ENCODE data around the gene SMPD3. TPM values are rescaled to one million over a fixed set of nuclear protein-coding genes. Genes with fewer than 3 reads are reported as not detected.

Gene SMPD3
- total and polyA plus RNA-seq, 10 donors: 0.66 to 6.5 (median 1.9) TPM

- Histone ChIP-seq H3K36me3 (no peaks in the 10 kb centered on the region), H3K4me1 (peaks cover 0 to 2% (median 0%) of the 10 kb centered on the region in 6 donors), H3K9me3 (no peaks in the 10 kb centered on the region), H3K4me3 (no peak overlapping the region), H3K27me3 (replicated peaks in 1 of 7) (no peaks in the 10 kb centered on the region), H3K27ac (no peak overlapping the region)
- DNase-seq: no peak
- intact Hi-C loops (cut with DNase I; ENCODE audit: low total_unique reads): no loop called here
- WGBS, 5 donors: 49 to 75% (median 70%) methylated on average over 4 of the region's 4 CpGs
- no peak for TF ChIP-seq POLR2AphosphoS5 (IDR thresholded peaks at IDR 0.05)
- no peak for TF ChIP-seq POLR2A (IDR thresholded peaks at IDR 0.05)
- TF ChIP-seq CTCF (IDR thresholded peaks at IDR 0.05 in 8 of 11, conservative IDR thresholded peaks at IDR 0.05 in 3 of 11): no peak
These were observed 38.3 kb upstream of the SMPD3 start for GRCh38 chr16:68486502-68487202.

GRCh38 chr16:68481636-68482035, 33.3 kb upstream of the SMPD3 start:
- Histone ChIP-seq H3K27me3 (replicated peaks in 1 of 7) (no peaks in the 10 kb centered on the region), H3K9me3 (no peaks in the 10 kb centered on the region), H3K4me1 (peaks cover 0 to 26% (median 3%) of the 10 kb centered on the region in 6 donors), H3K4me3 (no peak overlapping the region), H3K36me3 (no peaks in the 10 kb centered on the region), H3K27ac (no peak overlapping the region)
- DNase-seq: no peak
- TF ChIP-seq POLR2A (IDR thresholded peaks at IDR 0.05) (no peak), CTCF (IDR thresholded peaks at IDR 0.05 in 8 of 11, conservative IDR thresholded peaks at IDR 0.05 in 3 of 11) (no peak), POLR2AphosphoS5 (IDR thresholded peaks at IDR 0.05) (no peak)
- 61 to 86% (median 70%) methylated on average over 5 of the region's 5 CpGs for WGBS, 5 donors
- intact Hi-C loops (cut with DNase I; ENCODE audit: low total_unique reads): no loop called here

GRCh38 chr16:68480084-68480995, 32.0 kb upstream of the SMPD3 start:
- intact Hi-C loops (cut with DNase I; ENCODE audit: low total_unique reads): no loop called here

More at GRCh38 chr16:68480084-68480995, 32.0 kb upstream of the SMPD3 start:
- Histone ChIP-seq H3K4me3 (no peak overlapping the region), H3K9me3 (no peaks in the 10 kb centered on the region), H3K4me1 (peaks cover 0 to 26% (median 3%) of the 10 kb centered on the region in 6 donors), H3K27ac (no peak overlapping the region), H3K27me3 (replicated peaks in 1 of 7) (no peaks in the 10 kb centered on the region), H3K36me3 (no peaks in the 10 kb centered on the region)
- peak; percentile 1 for DNase-seq
- TF ChIP-seq POLR2A (IDR thresholded peaks at IDR 0.05) (no peak), CTCF (IDR thresholded peaks at IDR 0.05 in 8 of 11, conservative IDR thresholded peaks at IDR 0.05 in 3 of 11) (no peak), POLR2AphosphoS5 (IDR thresholded peaks at IDR 0.05) (no peak)
- WGBS, 5 donors: 64 to 93% (median 74%) methylated on average over 6 of the region's 6 CpGs

All from spleen (tissue), 11 donors.